ENCODE results near the gene TAF11L7.
"Not testable (repeated sequence)": the region's sequence is repeated elsewhere in the genome, so short reads cannot be mapped to it uniquely, and the experiment has no call there.

GRCh38 chr5:17631788-17632187, 46.2 kb upstream of the TAF11L7 start, which contains the start of gene TAF11L13:
- not testable (repeated sequence) for TF ChIP-seq CTCF, POLR2A (IDR thresholded peaks at IDR 0.05)

Measured in uterus (tissue), 2 donors.